Measurements from ENCODE around the gene PAK4.

DNA sequence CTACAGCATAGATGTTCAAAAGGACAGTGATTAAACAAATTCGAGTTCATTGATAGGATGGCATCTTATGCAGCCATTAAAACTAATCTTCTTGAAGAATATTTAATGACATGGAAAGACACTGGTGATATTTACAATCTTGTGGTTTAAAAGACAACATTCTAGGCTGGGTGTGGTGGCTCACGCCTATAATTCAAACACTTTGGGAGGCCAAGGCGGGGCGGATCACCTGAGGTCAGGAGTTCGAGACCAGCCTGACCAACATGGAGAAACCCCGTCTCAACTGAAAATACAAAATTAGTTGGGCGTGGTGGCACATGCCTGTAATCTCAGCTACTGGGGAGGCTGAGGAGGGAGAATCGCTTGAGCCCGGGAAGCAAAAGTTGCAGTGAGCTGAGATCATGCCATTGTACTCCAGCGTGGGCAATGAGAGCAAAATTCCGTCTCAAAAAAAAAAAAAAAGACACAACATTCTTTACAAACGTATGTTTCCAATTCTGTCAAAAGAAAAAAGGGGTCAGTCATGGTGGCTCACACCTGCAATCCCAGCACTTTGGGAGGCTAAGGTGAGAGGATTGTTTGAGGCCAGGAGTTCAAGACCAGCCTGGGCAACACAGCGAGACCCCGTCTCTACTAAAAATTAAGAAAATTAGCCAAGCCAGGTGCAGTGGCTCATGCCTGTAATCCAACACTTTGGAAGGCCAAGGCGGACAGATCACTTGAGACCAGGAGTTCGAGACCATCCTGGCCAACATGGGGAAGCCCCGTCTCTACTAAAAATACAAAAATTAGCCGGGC is 2.5 kb upstream of the PAK4 start:
- TF ChIP-seq, protein P1, sequence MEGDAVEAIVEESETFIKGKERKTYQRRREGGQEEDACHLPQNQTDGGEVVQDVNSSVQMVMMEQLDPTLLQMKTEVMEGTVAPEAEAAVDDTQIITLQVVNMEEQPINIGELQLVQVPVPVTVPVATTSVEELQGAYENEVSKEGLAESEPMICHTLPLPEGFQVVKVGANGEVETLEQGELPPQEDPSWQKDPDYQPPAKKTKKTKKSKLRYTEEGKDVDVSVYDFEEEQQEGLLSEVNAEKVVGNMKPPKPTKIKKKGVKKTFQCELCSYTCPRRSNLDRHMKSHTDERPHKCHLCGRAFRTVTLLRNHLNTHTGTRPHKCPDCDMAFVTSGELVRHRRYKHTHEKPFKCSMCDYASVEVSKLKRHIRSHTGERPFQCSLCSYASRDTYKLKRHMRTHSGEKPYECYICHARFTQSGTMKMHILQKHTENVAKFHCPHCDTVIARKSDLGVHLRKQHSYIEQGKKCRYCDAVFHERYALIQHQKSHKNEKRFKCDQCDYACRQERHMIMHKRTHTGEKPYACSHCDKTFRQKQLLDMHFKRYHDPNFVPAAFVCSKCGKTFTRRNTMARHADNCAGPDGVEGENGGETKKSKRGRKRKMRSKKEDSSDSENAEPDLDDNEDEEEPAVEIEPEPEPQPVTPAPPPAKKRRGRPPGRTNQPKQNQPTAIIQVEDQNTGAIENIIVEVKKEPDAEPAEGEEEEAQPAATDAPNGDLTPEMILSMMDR (IDR thresholded peaks at IDR 0.05) = no peak
- TF ChIP-seq POLR2A (IDR thresholded peaks at IDR 0.05) (no peak), EP300 (IDR thresholded peaks at IDR 0.05) (no peak), POLR2AphosphoS5 (IDR thresholded peaks at IDR 0.05) (no peak)

Data from suprapubic skin (tissue), 4 donors.